ENCODE measurements around the gene CAMK1D. TPM values are rescaled to one million over a fixed set of nuclear protein-coding genes. Genes with fewer than 3 reads are reported as not detected.

Gene CAMK1D
- total RNA-seq, 1 experiment from 2014 or later, result 6.0 TPM

DNA sequence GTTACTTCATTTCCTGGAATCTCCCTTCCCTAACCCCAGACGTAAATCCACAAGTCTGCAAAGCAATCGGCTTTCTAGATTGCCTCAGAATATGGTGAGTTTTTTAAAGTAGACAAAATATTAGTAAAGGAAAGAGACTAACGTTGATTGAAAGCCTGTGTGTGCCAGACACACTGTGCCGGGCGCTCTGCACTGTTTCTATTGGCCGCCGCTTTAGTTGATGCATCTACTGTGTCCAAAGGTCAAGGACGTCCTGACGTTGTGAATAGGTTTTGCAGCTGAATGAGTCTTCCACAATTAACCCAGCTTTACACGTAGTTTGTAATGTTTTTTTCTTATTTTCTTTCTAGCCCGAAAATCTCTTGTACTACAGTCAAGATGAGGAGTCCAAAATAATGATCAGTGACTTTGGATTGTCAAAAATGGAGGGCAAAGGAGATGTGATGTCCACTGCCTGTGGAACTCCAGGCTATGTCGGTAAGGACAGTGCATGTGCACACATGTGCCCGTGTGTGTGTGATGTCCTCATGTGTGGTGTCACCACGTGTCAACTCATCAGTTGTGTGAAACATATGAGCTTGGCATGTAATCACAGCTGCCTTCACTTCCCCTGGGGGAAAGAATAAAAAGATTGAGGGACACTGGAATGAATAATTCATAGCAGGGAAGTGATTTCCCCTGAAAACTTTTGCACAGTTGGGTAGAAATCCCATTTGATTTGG lies 420.1 kb downstream of the CAMK1D start:
- H3F3A ChIP-seq (ENCODE audit: insufficient read depth, low read depth), result peaks cover 4% of the 10 kb centered on the region; the same call in 1 of the 2 replicates
- no peak for DNase-seq
- intact Hi-C loops (cut with micrococcal nuclease; ENCODE audit: unreplicated experiment), result no loop called here
- H3K4me3 ChIP-seq, result no peak overlapping the region
- ChIA-PET POLR2A (ENCODE audit: unreplicated experiment) (no interaction called here), CTCF (no interaction called here)
- TF ChIP-seq CTCF (conservative IDR thresholded peaks at IDR 0.05) (no peak), EZH2 (IDR thresholded peaks at IDR 0.05; ENCODE audit: low read depth) (no peak)
- H3K27me3 ChIP-seq (ENCODE audit: insufficient read depth, low read depth), result no peaks in the 10 kb centered on the region
- no peaks in the 10 kb centered on the region for H4K20me1 ChIP-seq (ENCODE audit: insufficient read depth)
- H2AFZ ChIP-seq, result no peak overlapping the region
- no peak overlapping the region for H3K27ac ChIP-seq
- no peaks in the 10 kb centered on the region for H3K9me3 ChIP-seq (ENCODE audit: insufficient read depth, low read depth)
- no peaks in the 10 kb centered on the region for H3K36me3 ChIP-seq (ENCODE audit: low read depth)
- no TSS peak for BruUV-seq (replicated peaks)
- no peaks in the 10 kb centered on the region for H3K79me2 ChIP-seq (ENCODE audit: low read depth)
- no peak overlapping the region for H3K4me2 ChIP-seq
- H3K4me1 ChIP-seq (replicated peaks; ENCODE audit: insufficient read depth), result no peaks in the 10 kb centered on the region
- H3K9me2 ChIP-seq (ENCODE audit: insufficient read depth), result no peaks in the 10 kb centered on the region

GRCh38 chr10:12771981-12772760 lies 422.8 kb downstream of the CAMK1D start:
- Histone ChIP-seq H3K4me1 (replicated peaks; ENCODE audit: insufficient read depth) (no peaks in the 10 kb centered on the region), H3K36me3 (ENCODE audit: low read depth) (no peaks in the 10 kb centered on the region), H3K9me3 (ENCODE audit: insufficient read depth, low read depth) (no peaks in the 10 kb centered on the region), H3K4me2 (no peak overlapping the region), H3K27ac (no peak overlapping the region), H3K27me3 (ENCODE audit: insufficient read depth, low read depth) (no peaks in the 10 kb centered on the region), H4K20me1 (ENCODE audit: insufficient read depth) (no peaks in the 10 kb centered on the region), H3K9me2 (ENCODE audit: insufficient read depth) (no peaks in the 10 kb centered on the region), H3K79me2 (ENCODE audit: low read depth) (no peaks in the 10 kb centered on the region), H3K4me3 (no peak overlapping the region), H3F3A (ENCODE audit: insufficient read depth, low read depth) (peaks cover 4% of the 10 kb centered on the region; the same call in 1 of the 2 replicates), H2AFZ (no peak overlapping the region)
- no peak for DNase-seq
- no TSS peak for BruUV-seq (replicated peaks)
- ChIA-PET POLR2A (ENCODE audit: unreplicated experiment) (no interaction called here), CTCF (interaction anchor here (0.7 kb wide), 1 partner anchor 575 kb away, joined by 6 read pairs; no protein-coding TSS in a partner anchor)
- no peak for TF ChIP-seq EZH2 (IDR thresholded peaks at IDR 0.05; ENCODE audit: low read depth)
- TF ChIP-seq CTCF (conservative IDR thresholded peaks at IDR 0.05), result no peak
- intact Hi-C loops (cut with micrococcal nuclease; ENCODE audit: unreplicated experiment), result no loop called here

- Histone ChIP-seq H3K27ac (no peak overlapping the region), H2AFZ (no peak overlapping the region), H3K79me2 (ENCODE audit: low read depth) (no peaks in the 10 kb centered on the region), H3K4me3 (no peak overlapping the region), H3K9me2 (ENCODE audit: insufficient read depth) (no peaks in the 10 kb centered on the region), H3K27me3 (ENCODE audit: insufficient read depth, low read depth) (no peaks in the 10 kb centered on the region), H3F3A (ENCODE audit: insufficient read depth, low read depth) (no peaks in the 10 kb centered on the region), H3K36me3 (ENCODE audit: low read depth) (no peaks in the 10 kb centered on the region), H3K9me3 (ENCODE audit: insufficient read depth, low read depth) (no peaks in the 10 kb centered on the region), H4K20me1 (ENCODE audit: insufficient read depth) (no peaks in the 10 kb centered on the region), H3K4me1 (replicated peaks; ENCODE audit: insufficient read depth) (no peaks in the 10 kb centered on the region), H3K4me2 (no peak overlapping the region)
- no TSS peak for BruUV-seq (replicated peaks)
- ChIA-PET POLR2A (ENCODE audit: unreplicated experiment) (interaction anchor here (0.6 kb wide), 1 partner anchor 29 kb away, joined by 3 read pairs; no protein-coding TSS in a partner anchor), CTCF (no interaction called here)
- no peak for DNase-seq
- intact Hi-C loops (cut with micrococcal nuclease; ENCODE audit: unreplicated experiment), result no loop called here
- TF ChIP-seq EZH2 (IDR thresholded peaks at IDR 0.05; ENCODE audit: low read depth), result no peak
- no peak for TF ChIP-seq CTCF (conservative IDR thresholded peaks at IDR 0.05)
These were observed 423.6 kb downstream of the CAMK1D start for GRCh38 chr10:12772797-12773587.

Measured in PC-9 (cell line).